ENCODE measurements around the gene RTTN. TPM values are rescaled to one million over a fixed set of nuclear protein-coding genes. Genes with fewer than 3 reads are reported as not detected.

The RTTN gene
- total and polyA plus RNA-seq, 2 experiments from 2014 or later, result 7.2 to 31.0 TPM

- Mint-ChIP-seq H3K36me3 (ENCODE audit: low read depth) (peaks cover 14% of the 10 kb centered on the region), H3K27ac (no peak overlapping the region)
Observed at GRCh38 chr18:70028084-70028483, 177.4 kb downstream of the RTTN start.

More at GRCh38 chr18:70028084-70028483, 177.4 kb downstream of the RTTN start:
- no peaks in the 10 kb centered on the region for H3K79me2 ChIP-seq (replicated peaks; ENCODE audit: insufficient read depth)
- no peaks in the 10 kb centered on the region; the same call in 1 of the 2 replicates for H3K4me1 ChIP-seq (ENCODE audit: insufficient read depth)
- H2AFZ ChIP-seq, result no peak overlapping the region
- TF ChIP-seq REST (IDR thresholded peaks at IDR 0.05; ENCODE audit: unreplicated experiment) (no peak), ZNF331 (CRISPR knock-in tag; IDR thresholded peaks at IDR 0.05; ENCODE audit: low read depth) (no peak), CTCF (conservative IDR thresholded peaks at IDR 0.05; ENCODE audit: low read depth in 2 of 2) (no peak), ZNF462 (CRISPR knock-in tag; IDR thresholded peaks at IDR 0.05) (no peak), ETS1 (IDR thresholded peaks at IDR 0.05) (no peak), CREB1 (CRISPR knock-in tag; IDR thresholded peaks at IDR 0.05; ENCODE audit: low read depth) (no peak), EZH2phosphoT487 (IDR thresholded peaks at IDR 0.05; ENCODE audit: unreplicated experiment) (no peak), POLR2AphosphoS5 (IDR thresholded peaks at IDR 0.05; ENCODE audit: low read depth) (no peak), STAT1 (IDR thresholded peaks at IDR 0.05; ENCODE audit: unreplicated experiment) (no peak), NANOG (IDR thresholded peaks at IDR 0.05; ENCODE audit: borderline replicate concordance) (no peak), EZH2 (IDR thresholded peaks at IDR 0.05; ENCODE audit: low read depth, unreplicated experiment) (no peak), ZNF114 (CRISPR knock-in tag; IDR thresholded peaks at IDR 0.05) (no peak), JUNB (IDR thresholded peaks at IDR 0.05; ENCODE audit: unreplicated experiment) (no peak)
- Mint-ChIP-seq H3K9me3 (no peaks in the 10 kb centered on the region), H3K4me3 (no peak overlapping the region), H3K27me3 (ENCODE audit: insufficient read depth, low read depth, poor library complexity) (no peaks in the 10 kb centered on the region), H3K4me1 (peaks cover 6% of the 10 kb centered on the region)
- no peak overlapping the region for H3K4me3 ChIP-seq
- H3K27me3 ChIP-seq (ENCODE audit: insufficient read depth), result no peaks in the 10 kb centered on the region
- H3K36me3 ChIP-seq (ENCODE audit: insufficient read depth), result no peaks in the 10 kb centered on the region
- H3F3A ChIP-seq (replicated peaks; ENCODE audit: low read depth), result no peaks in the 10 kb centered on the region
- DNase-seq (ENCODE audit: low spot score), result no peak
- H3K27ac ChIP-seq (ENCODE audit: low read depth), result no peak overlapping the region
- no peaks in the 10 kb centered on the region; the same call in 1 of the 2 replicates for H3K9me2 ChIP-seq (ENCODE audit: insufficient read depth)
- 0 out of 2 replicates have a peak, but pooled peaks cover 4% of the 10 kb centered on the region for H4K20me1 ChIP-seq (replicated peaks; ENCODE audit: insufficient read depth)
- ATAC-seq, result no peak
- H3K4me2 ChIP-seq, result no peak overlapping the region

Measured in GM23338 (cell line).